Measurements from ENCODE around the gene AFTPH. TPM values are rescaled to one million over a fixed set of nuclear protein-coding genes. Genes with fewer than 3 reads are reported as not detected.

The AFTPH gene
- total RNA-seq, 3 donors from 2014 or later = 33.4 to 75.8 (median 55.1) TPM

DNA sequence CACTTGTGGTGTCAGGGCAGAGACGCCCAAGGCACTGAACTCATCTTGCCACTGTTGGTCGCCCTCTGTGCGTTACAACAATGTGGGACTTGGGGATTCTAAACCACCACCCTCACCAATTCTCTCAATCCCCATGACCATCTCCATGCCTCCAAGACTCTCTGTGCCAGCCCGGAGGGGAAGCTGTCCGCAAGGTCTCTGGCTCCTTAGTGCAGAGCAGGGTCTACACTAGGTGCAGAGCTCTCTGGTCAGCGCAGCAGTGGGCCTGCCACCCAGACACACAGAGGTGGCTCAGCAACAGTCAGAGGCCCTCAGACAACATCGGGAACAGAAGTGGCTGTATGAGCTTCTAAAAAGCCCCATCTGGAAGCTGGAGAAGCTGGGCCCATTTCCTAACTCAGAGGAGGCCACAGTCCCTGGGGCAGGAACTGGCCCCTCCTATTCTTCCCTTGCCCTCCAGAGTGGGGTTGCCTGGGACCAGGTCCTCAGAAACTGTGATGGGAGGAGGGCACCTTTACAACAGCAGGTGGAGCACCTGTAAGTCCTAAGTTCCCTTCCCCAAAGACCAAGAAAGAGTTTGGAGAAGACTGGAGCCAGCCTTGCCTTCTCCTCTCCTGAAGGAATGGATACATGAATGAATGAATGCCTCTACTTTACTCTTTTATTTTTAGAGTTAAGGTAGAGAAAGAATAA is 91.9 kb downstream of the AFTPH start:
- Histone ChIP-seq H3K4me1 (no peaks in the 10 kb centered on the region), H3K9me3 (no peaks in the 10 kb centered on the region), H3K4me3 (no peak overlapping the region), H3K36me3 (no peaks in the 10 kb centered on the region), H3K27ac (no peak overlapping the region), H3K27me3 (no peaks in the 10 kb centered on the region)
- TF ChIP-seq POLR2A (IDR thresholded peaks at IDR 0.05) (no peak), POLR2AphosphoS5 (IDR thresholded peaks at IDR 0.05) (no peak)
- TF ChIP-seq, protein P1, sequence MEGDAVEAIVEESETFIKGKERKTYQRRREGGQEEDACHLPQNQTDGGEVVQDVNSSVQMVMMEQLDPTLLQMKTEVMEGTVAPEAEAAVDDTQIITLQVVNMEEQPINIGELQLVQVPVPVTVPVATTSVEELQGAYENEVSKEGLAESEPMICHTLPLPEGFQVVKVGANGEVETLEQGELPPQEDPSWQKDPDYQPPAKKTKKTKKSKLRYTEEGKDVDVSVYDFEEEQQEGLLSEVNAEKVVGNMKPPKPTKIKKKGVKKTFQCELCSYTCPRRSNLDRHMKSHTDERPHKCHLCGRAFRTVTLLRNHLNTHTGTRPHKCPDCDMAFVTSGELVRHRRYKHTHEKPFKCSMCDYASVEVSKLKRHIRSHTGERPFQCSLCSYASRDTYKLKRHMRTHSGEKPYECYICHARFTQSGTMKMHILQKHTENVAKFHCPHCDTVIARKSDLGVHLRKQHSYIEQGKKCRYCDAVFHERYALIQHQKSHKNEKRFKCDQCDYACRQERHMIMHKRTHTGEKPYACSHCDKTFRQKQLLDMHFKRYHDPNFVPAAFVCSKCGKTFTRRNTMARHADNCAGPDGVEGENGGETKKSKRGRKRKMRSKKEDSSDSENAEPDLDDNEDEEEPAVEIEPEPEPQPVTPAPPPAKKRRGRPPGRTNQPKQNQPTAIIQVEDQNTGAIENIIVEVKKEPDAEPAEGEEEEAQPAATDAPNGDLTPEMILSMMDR (IDR thresholded peaks at IDR 0.05) = no peak
- intact Hi-C loops (cut with DNase I; ENCODE audit: low total_unique reads) = no loop called here
- DNase-seq (ENCODE audit: low spot score in 2 of 2) = no peak

DNA sequence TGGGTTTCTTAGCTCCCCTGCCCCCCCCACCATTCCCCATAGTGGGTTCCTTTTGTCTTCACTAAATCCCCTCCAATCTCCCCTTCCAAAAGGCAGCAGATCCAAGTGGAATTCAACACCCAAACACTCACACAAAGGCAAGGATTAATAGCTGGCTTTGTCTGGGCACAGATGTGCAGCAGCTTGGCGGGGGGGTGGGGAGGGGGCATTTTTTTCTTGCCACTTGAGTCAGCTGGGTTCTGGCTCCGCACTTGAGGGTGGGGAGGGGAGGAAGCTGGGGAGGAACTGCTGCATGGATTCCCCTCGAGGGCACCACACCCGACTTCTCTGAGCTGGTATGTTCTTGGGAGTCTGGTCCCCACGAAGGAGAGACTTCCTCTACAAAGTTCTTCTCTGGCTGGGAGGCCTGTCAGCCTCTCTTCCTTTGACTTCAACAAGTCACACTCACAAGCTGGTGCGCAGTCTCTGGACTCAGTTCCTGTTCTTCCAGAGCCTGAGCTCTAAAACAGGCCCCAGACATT is 93.6 kb downstream of the AFTPH start:
- Histone ChIP-seq H3K4me1 (no peaks in the 10 kb centered on the region), H3K27me3 (no peaks in the 10 kb centered on the region), H3K9me3 (no peaks in the 10 kb centered on the region), H3K4me3 (no peak overlapping the region), H3K36me3 (no peaks in the 10 kb centered on the region), H3K27ac (no peak overlapping the region)
- DNase-seq (ENCODE audit: low spot score in 2 of 2) = no peak
- TF ChIP-seq POLR2A (IDR thresholded peaks at IDR 0.05) = no peak
- TF ChIP-seq, protein P1 (IDR thresholded peaks at IDR 0.05) = no peak
- no peak for TF ChIP-seq POLR2AphosphoS5 (IDR thresholded peaks at IDR 0.05)
- intact Hi-C loops (cut with DNase I; ENCODE audit: low total_unique reads) = no loop called here

DNA sequence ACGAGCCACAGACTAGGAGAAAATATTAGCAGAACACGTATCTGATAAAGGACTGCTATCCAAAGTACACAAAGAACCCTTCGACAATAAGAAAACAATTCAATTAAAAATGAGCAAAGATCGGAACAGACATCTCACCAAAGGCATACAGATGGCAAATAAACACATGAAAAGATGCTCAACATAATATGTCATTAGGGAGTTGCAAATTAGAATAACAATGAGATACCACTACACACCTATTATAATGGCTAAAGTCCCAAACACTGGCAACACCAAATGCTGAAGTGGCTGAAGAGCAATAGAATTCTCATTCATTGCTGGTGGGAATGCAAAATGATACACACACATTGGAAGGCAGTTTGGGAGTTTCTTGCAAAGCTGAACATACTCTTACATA is 96.5 kb downstream of the AFTPH start:
- DNase-seq (ENCODE audit: low spot score in 2 of 2) = no peak
- intact Hi-C loops (cut with DNase I; ENCODE audit: low total_unique reads) = no loop called here
- no peaks in the 10 kb centered on the region for H3K27me3 ChIP-seq
- H3K4me3 ChIP-seq = no peak overlapping the region
- H3K36me3 ChIP-seq = no peaks in the 10 kb centered on the region
- TF ChIP-seq POLR2A (IDR thresholded peaks at IDR 0.05) (no peak), POLR2AphosphoS5 (IDR thresholded peaks at IDR 0.05) (no peak)
- TF ChIP-seq, protein P1 (IDR thresholded peaks at IDR 0.05) = no peak
- no peak overlapping the region for H3K27ac ChIP-seq
- H3K9me3 ChIP-seq = no peaks in the 10 kb centered on the region
- no peaks in the 10 kb centered on the region for H3K4me1 ChIP-seq

DNA sequence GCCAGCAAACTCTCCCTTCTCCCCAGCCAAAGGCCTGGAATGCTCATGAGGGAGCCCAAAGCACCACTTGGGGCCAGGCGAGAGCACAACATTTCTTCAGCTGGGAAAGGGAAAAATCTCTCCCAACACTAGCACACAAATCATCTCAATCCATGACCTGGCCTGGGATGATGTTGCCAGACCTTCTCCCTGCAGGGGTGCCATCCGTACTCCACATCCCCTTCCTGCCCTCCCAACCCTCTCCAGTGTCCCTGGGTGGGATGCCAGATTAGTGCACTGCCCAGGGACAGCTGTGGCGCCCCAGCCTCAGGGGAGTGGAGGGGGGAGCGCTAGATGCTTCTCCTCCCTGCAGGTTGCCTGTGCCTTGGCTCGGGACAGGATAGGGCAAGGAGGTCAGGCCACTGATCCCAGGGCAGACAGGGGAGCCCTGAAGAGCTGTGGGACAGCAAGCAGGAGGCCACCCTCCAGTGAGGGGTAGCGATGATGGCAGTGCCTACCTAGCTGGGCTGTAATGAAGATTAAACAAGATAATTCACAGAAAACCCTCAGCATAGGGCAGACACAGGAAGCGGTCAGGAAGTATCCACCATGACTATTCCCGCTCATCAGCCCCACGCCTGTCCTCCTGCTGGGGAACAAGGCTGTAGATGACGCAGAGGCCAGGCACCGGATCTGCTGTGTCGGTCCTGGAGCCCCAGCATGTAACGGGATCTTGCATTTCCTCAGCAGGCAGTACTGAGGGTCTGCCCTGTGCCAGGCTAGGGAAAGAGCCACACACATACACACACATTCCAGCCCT is 98.5 kb downstream of the AFTPH start:
- no peak for DNase-seq (ENCODE audit: low spot score in 2 of 2)
- no peaks in the 10 kb centered on the region for H3K9me3 ChIP-seq

More for the DNA sequence above, 98.5 kb downstream of the AFTPH start:
- H3K4me1 ChIP-seq = no peaks in the 10 kb centered on the region
- no peak overlapping the region for H3K4me3 ChIP-seq
- intact Hi-C loops (cut with DNase I; ENCODE audit: low total_unique reads) = no loop called here
- H3K27ac ChIP-seq = no peak overlapping the region
- TF ChIP-seq, protein P1 (IDR thresholded peaks at IDR 0.05) = no peak
- no peak for TF ChIP-seq POLR2AphosphoS5 (IDR thresholded peaks at IDR 0.05)
- no peak for TF ChIP-seq POLR2A (IDR thresholded peaks at IDR 0.05)
- no peaks in the 10 kb centered on the region for H3K27me3 ChIP-seq
- H3K36me3 ChIP-seq = no peaks in the 10 kb centered on the region
